Measurements from ENCODE around the gene LAMA4. TPM values are rescaled to one million over a fixed set of nuclear protein-coding genes. Genes with fewer than 3 reads are reported as not detected.

LAMA4 gene
- total and polyA plus RNA-seq, 8 donors, result 9.7 to 324 (median 43.9) TPM

DNA sequence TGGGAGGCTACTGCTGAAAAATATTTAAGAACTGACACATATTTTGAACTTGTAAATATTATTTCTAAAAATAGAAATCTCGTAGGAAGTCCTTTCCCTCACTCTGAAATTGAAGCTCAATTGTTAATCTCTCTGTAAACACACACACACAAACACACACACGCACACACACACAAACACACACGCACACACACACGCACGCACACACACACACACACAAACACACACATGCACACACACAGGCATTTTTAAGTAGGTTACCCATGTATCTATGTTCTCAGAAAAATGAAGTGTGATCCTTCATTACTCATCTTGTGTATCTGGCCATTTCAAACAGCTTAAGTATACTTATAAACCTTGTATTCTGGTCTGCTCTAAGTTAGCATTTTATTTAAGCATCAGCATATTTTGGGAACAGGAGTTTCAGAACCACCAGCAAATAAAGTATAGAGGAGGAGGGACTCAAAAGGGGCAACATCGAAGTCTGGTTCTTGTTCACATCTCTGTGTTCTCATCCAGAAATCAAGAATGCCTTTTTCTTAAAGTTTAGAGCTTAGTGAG is 188.9 kb downstream of the LAMA4 start:
- H3K27me3 ChIP-seq, result no peaks in the 10 kb centered on the region
- no peak overlapping the region for H3K4me3 ChIP-seq
- 43 to 60% (median 47%) methylated on average over 6 of the region's 6 CpGs for WGBS, 5 donors
- TF ChIP-seq EP300 (IDR thresholded peaks at IDR 0.05), result no peak
- no peak for TF ChIP-seq CTCF (IDR thresholded peaks at IDR 0.05)
- TF ChIP-seq POLR2A (IDR thresholded peaks at IDR 0.05), result no peak
- no peak for TF ChIP-seq POLR2AphosphoS5 (IDR thresholded peaks at IDR 0.05)
- H3K27ac ChIP-seq, result no peak overlapping the region
- no peaks in the 10 kb centered on the region for H3K4me1 ChIP-seq
- peaks cover 0 to 16% (median 12%) of the 10 kb centered on the region in 4 donors for H3K36me3 ChIP-seq
- no peaks in the 10 kb centered on the region for H3K9me3 ChIP-seq
- no peak for DNase-seq
- intact Hi-C loops (cut with DNase I; ENCODE audit: low total_unique reads), result no loop called here

DNA sequence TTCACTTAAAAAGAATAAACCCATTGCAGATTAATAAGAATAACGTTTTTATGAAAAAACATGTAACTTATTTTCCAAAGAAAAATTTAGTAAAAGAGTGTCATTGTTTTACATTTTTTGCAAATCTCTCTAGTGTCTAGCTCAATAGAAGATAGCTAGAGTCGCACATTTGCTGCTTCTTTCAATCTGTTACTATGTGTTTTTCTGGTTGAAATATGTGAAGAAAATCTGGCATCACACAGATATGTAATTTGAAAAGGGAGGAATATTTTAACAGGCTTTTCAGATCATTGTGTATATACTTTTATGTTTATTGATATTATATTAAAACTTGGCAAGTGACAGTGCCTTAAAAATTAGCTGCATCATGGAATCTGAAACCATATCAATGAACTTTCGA is 191.4 kb downstream of the LAMA4 start:
- Histone ChIP-seq H3K27me3 (no peaks in the 10 kb centered on the region), H3K27ac (no peak overlapping the region), H3K4me3 (no peak overlapping the region), H3K9me3 (no peaks in the 10 kb centered on the region), H3K4me1 (no peaks in the 10 kb centered on the region), H3K36me3 (no peaks in the 10 kb centered on the region)
- WGBS, 5 donors, result 81 to 89% (median 87%) methylated on average over 3 of the region's 3 CpGs
- TF ChIP-seq EP300 (IDR thresholded peaks at IDR 0.05) (no peak), POLR2AphosphoS5 (IDR thresholded peaks at IDR 0.05) (no peak), CTCF (IDR thresholded peaks at IDR 0.05) (no peak), POLR2A (IDR thresholded peaks at IDR 0.05) (no peak)
- DNase-seq, result no peak
- intact Hi-C loops (cut with DNase I; ENCODE audit: low total_unique reads), result no loop called here

- Histone ChIP-seq H3K4me3 (no peak overlapping the region), H3K27ac (no peak overlapping the region), H3K9me3 (no peaks in the 10 kb centered on the region), H3K4me1 (no peaks in the 10 kb centered on the region), H3K36me3 (no peaks in the 10 kb centered on the region), H3K27me3 (no peaks in the 10 kb centered on the region)
- intact Hi-C loops (cut with DNase I; ENCODE audit: low total_unique reads), result no loop called here
- 86 to 94% (median 92%) methylated on average over 4 of the region's 4 CpGs for WGBS, 5 donors
- TF ChIP-seq POLR2A (IDR thresholded peaks at IDR 0.05), result no peak
- TF ChIP-seq CTCF (IDR thresholded peaks at IDR 0.05), result no peak
- TF ChIP-seq POLR2AphosphoS5 (IDR thresholded peaks at IDR 0.05), result no peak
- TF ChIP-seq EP300 (IDR thresholded peaks at IDR 0.05), result no peak
- DNase-seq, result no peak
These were observed 192.8 kb downstream of the LAMA4 start for GRCh38 chr6:112061605-112062004.

Small RNA genes within 50 kb of the gene (small RNA-seq; reads per million reads assigned to genes)
- 0 reads per million in 4 donors for gene RNU6-1226P

Other genes starting within 250 kb of the LAMA4 start
- gene CCN6, start 200.5 kb downstream of the LAMA4 start, total RNA-seq, result not detected
- not detected for gene CCN6, start 200.5 kb downstream of the LAMA4 start, polyA plus RNA-seq
- gene TUBE1, start 167.1 kb downstream of the LAMA4 start, total RNA-seq, result 100 to 1,000 TPM in 1 of 5 donors, 10 to 100 TPM in 4; 10.7 to 104 (median 38.5) TPM
- 10 to 100 TPM in 1 of 3 donors, 1 to 10 TPM in 2; 9.3 to 13.9 (median 9.5) TPM for gene TUBE1, start 167.1 kb downstream of the LAMA4 start, polyA plus RNA-seq
- 10 to 100 TPM in 2 of 5 donors, 1 to 10 TPM in 2, not detected in 1; 8.1 to 14.7 (median 11.5) TPM for gene FAM229B, start 167.0 kb downstream of the LAMA4 start, total RNA-seq
- 10 to 100 TPM; 23.6 to 32.4 (median 24.7) TPM for gene FAM229B, start 167.0 kb downstream of the LAMA4 start, polyA plus RNA-seq
- gene RFPL4B, start 92.8 kb upstream of the LAMA4 start, total RNA-seq, result not detected
- not detected for gene RFPL4B, start 92.8 kb upstream of the LAMA4 start, polyA plus RNA-seq